Activated T-cell treated with anti-CD3 and anti-CD28 coated beads for 48 hours (primary cell): ENCODE results near the gene KATNB1.
"Not testable (repeated sequence)": the region's sequence is repeated elsewhere in the genome, so short reads cannot be mapped to it uniquely, and the experiment has no call there.

ENCODE experiments used
- DNase-seq: peaks from one replicate; pipeline ENCODE4 v3.0.0-alpha.2; 2020; ENCODE audit warnings: low read depth

Gene KATNB1

DNA sequence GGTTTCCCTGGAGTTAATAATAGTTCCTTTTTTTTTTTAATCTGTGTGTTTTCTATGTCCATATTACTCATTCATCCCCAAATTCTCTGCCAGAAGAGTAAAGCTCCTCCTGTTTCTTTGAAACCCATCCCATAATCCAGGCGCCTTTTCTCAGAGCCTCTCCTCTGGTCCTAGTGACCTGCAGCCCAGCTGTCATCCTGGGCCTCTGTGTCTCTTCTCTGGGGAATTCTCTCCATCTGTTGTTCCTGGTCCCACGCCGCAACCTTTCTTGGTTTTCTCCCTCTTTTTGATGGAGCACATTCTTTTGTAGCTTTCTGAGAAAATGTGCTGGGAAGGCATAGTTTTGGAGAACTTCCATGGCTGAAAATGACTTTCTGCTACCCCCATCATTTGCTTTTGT is 10.2 kb downstream of the KATNB1 start:
- no peak for DNase-seq

DNA sequence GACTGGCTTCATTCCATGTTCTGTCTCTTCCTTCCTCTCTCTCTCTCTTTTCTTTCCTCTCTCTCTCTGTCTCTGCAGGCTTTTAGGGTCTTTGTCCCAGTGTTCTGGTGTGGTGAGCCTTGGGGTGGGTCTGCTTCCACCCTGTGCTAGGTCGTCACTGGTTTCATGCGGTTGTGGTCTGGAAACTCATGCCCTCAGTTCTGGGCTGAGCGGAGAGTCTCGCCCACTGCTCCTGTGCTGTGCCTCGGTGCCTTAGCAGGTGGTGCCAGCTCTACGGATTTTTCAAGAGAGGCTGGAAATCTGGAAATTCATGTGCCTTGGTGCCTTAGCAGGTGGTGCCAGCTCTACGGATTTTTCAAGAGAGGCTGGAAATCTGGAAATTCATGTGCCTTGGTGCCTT is 10.7 kb downstream of the KATNB1 start:
- DNase-seq = not testable (repeated sequence)

DNA sequence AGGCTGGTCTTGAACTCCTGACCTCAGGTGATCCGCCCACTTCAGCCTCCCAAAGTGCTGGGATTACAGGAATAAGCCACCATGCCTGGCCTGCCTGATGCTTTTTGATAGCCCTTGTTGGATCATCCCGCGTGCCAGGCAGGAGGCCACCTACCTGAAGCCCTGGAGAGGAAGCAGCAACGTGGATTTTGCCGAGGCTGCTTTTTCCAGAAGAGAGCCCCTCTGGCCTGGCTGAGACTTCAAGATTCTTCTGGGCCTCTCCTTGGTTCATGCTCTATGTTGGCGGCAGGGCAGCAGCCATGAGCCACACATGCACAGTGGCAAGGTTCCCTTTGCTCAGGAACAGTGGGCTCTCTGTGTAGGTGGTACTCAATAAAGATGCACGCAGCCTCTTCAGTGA is 11.5 kb downstream of the KATNB1 start:
- no peak for DNase-seq

DNA sequence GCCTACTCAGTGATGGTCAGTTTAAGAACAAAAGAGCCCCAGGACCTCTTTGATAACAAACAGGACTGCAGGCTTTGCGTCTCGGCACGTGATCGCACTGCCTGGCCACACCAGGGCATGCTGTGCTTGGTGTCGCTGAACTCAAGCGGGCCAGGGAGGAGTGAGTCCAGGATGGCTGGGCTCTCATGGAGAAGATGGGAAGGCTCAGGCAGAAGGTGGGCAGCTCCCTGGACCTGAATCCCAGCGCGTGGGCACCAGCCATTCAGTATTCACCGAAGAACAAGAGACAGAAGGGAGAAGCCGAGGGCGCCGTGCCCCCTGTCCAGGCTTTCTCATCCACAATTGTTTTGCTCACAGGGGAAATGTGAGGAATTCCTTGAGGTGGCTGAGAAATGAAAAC is 11.9 kb downstream of the KATNB1 start:
- DNase-seq = no peak

DNA sequence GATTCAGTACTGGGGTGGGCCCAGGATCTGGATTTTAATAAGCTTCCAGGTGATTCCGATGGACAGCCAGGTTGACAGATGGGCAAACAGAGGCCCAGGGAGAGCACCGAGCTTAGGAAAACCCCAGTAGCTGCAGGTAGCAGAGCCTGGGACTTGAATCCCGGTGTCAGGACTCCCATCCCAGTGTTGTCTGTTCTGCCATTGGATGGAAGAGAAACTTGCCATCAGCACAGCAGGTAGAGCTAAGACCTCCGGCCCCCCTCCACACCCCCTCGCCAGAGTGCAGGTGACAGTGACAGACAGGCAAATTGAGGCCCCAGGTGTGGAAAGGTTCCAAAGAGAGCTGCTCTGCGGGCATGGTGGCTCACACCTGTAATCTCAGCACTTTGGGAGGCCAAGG is 12.4 kb downstream of the KATNB1 start:
- no peak for DNase-seq

DNA sequence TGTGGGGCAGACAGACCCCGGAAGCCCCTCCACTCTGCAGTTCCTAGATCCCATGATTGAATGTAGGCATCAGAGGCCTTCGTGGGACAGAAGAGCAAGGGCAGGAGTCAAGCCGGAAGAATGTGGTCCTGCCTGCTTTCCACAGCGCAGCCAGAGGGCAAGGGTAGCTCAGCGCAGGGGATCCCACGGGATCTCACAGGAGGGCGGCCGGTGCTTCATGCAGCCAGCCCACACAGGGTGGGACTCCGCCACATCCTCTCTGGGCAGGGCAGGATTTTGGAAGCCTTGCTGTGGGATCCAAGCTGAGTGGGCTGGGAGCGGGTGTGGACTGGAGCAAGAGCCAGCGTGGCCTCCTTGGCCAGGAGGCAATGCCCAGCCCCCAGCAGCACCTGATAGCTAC is 13.0 kb downstream of the KATNB1 start:
- no peak for DNase-seq

DNA sequence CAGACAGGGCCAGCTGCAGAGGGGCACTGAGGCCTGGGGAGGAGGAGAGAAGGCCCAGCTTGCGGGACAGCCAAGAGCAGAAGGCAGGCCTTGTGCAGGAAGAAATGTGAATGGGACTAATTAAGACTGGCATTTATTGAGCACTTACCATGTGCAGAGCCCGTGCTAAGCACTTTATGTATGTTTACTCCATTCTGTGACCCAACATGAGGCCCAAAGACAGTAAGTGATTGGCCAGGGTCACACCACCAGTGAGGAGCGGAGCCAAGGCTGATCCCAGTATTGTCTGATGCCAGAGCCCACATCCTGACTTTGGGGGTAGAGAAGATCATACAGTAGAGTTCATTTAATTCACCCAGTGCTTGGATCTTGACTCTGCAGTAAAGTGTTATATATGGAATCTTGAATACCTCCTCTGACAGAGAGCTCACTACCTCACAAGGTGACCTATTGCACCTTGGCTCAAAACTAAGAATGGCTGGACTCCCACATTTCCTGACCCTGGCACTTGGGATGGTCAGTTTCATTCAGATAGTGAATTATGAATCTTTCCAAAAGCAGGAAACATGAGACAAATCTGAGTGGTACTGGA is 13.6 kb downstream of the KATNB1 start:
- DNase-seq = no peak

DNA sequence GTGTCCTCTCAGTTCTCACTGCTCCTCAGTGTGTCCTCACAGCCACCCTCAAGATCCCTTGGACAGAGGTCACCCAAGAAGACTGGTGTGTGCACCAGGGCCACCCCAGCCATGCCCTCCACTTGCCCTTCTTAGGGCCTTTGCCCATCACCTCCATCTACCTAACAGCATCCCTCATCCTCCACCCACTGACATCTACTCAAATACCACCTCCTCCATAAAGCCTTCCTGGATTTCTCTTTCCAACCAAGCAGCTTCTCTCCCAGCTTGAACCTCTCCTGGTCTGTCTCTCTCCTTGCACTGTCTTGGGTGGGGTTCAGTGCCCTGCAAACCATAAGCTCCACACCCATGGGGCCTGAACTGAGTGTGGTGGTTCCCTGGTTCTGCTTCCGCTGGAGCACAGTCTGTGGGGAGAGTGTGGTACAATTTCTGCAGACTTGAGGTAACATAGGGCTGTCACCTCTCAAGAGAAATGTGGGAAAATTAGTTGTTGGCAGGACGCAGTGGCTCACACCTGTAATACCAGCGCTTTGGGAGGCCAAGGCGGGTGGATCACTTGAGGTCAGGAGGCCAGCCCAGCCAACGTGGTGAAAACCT is 14.4 kb downstream of the KATNB1 start:
- no peak for DNase-seq

DNA sequence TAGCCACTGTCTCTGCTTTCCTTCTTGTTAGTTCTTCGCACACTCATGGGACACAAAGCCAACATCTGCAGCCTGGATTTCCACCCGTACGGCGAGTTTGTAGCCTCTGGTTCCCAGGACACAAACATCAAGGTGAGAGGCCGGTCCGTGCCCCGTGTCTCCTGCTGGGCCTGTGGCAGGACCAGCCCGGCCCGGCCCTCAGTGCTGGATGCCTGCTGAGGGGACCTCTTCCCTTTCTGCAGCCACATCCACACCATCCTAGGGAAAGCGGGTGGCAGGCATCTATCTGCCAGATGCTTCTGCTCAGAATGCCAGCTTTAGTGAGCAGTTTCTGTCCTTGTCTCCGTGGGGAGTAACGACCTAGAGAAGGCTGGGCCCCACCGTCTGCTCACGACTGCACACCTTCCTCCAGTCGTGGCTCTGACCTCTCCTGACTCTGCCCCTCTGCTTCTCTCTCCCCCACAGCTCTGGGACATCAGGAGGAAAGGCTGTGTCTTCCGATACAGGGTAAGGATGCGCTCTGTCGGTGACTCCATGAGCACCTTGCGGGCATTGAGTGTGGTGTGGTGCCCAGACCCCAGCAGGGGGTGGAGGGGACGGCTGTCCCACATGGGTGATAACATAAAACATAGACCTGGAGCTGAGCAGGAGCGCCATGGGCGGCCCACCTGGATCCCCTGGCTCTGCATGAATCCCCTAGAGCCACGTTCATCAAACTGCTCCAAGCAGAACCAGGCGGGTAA is 15.4 kb downstream of the KATNB1 start:
- no peak for DNase-seq

DNA sequence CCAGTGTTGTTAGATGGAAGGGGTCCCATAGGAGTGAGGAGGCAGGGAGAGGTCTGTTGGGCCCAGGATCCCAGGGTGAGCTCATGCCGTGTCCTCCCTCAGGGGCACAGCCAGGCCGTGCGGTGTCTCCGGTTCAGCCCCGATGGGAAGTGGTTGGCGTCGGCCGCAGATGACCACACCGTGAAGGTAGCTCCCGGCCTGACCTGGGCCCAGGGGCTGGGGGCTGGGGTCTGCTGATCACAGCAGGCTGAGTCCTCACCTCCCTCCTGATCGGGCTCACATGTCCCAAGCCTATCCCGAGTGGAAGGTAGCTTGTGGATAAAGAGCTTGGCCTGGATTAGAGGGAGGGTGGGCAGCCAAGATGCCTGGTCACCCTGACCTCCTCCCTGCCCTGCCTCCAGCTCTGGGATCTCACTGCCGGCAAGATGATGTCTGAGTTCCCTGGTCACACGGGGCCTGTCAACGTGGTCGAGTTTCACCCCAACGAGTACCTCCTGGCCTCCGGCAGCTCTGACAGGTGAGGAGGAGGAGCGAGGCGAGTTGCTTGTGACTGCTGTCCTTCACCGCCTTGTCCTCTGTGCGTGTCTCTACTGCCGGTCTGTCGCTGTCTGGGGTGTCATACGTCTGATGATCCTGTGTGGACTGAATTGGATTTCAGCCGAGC is 16.1 kb downstream of the KATNB1 start:
- no peak for DNase-seq

DNA sequence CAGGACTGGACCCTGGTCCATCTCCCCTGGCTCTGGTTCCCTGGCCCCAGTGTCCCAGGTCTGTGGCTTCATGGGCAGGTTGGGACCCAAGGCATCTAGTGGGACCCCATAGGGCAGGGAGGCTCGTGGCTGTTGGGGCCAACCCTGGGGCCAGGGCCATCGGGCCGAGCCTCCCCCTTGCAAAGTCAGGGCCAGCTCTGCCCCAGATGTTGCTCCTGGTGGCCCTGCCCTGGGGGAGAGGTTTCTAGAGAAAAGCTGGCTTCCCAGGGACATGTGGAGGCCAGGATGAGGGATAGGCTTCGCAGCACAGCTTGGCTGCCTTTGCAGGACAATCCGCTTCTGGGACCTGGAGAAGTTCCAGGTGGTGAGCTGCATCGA is 16.6 kb downstream of the KATNB1 start:
- no peak for DNase-seq

DNA sequence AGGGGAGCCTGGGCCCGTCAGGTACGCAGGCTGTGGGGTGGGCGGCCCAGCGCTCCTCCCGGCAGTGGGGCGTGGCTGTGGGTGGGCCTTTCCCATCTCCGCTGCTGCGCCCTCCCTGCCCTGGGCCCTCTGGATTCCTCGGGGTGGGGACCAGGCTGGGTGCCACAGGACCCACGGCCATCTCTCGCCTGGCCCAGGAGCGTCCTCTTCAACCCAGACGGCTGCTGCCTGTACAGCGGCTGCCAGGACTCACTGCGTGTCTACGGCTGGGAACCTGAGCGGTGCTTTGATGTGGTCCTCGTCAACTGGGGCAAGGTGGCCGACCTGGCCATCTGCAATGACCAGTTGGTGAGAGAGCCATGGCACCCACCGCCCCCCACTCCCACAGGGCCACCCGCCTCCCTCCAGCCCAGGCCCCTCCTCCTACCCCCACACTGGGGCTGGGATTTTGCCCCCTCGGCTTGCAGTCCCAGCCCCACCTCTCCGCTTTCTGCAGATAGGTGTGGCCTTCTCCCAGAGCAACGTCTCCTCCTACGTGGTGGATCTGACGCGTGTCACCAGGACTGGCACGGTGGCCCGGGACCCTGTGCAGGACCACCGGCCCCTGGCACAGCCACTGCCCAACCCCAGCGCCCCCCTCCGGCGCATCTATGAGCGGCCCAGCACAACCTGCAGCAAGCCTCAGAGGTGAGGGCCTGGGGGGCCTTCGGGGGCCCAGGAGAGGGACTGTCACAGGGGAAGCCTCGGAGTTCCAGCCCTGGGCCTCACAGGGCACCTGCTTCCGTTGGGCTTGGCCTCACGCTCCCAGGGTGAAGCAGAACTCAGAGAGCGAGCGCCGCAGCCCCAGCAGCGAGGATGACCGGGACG is 17.2 kb downstream of the KATNB1 start:
- DNase-seq = no peak

DNA sequence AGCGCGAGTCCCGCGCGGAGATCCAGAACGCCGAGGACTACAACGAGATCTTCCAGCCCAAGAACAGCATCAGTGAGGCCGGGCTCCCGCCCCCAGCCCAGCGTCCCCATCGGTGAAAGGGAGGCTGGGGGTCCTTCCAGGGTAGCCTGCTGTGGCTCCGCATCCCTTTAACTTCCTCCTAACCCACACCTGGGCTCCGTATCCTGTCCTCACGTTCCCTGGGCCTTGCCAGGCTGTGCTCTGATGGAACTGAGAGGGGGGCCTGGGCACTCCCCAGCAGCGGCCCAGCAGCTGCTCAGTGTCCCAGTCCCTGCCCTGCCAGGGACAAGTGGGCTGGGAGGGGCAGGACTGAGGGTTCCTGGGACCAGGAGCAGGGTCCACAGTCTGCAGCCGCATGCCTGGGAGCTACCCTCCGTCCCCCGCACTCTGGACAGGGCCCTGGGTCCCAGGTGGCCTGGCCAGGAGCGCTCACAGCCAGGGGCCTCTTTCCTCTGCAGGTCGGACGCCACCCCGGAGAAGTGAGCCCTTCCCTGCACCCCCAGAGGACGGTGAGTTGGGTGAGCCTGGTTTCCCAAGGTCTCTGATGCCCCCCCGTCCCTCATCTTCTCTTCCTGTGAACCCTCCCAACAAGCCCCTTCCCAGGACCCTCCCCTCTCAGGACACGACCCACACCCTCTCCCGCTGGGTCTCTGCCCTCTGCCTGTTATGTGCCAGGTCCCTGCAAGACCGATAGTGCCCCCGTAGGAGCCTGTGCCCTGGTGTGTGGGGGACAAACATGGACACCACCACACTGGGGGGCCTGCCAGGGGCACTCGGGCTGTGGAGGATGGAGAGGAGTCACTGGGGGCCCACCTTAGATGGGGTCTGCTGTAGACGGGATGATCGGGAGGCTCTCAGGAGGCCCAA is 18.1 kb downstream of the KATNB1 start:
- no peak for DNase-seq

DNA sequence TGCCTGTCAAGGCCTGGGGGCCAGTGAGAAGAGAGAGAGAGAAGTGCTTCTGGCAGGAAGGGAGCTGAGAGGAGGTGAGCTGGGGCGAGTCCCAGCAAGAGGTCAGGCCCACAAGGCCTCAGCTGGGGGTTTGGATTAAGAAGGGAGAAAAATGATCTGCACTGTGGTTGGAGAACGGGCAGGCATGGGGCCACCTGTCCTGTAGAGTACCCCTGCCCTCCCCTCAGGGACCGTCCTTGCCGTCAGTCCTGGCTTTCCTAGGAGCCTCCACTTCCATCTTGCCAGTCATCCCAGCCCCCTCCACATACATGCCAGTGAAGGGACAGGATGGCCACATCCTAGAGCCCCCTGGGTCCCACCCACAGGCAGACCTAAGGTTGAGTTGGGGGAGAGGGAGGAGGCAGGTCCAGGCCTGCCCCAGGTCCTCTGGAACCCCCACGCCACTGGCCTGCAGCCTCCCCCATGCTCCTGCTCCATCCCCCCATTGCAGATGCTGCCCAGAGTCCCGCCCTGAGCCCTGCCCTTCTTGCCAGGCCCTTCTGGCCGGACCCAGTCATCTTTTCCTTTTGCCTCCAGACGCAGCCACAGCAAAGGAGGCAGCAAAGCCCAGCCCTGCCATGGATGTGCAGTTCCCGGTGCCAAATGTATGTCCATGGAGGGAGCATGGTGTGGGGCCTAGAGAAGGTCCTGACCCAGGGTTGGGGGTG is 18.9 kb downstream of the KATNB1 start:
- DNase-seq = no peak

DNA sequence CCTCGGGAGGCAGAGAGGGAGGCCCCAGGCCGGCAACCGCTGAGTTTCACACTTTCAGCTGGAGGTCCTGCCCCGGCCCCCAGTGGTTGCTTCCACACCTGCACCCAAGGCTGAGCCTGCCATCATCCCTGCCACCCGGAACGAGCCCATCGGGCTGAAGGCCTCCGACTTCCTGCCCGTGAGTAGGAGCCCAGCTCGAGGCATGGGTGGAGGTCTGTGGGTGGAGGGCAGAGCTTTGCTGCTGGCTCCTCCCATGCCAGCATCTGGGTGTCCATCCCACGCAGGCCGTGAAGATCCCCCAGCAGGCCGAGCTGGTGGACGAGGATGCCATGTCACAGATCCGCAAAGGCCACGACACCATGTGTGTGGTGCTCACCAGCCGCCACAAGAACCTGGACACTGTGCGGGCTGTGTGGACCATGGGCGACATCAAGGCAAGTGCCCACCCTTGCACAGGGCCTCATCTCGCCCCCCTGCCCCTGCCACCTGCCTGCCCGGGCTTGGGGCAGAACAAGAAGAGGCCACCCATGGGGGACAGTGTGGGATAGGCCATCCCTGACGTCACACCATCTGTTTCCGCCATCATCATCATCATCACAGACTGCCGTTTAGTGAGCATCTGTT is 19.6 kb downstream of the KATNB1 start:
- no peak for DNase-seq

DNA sequence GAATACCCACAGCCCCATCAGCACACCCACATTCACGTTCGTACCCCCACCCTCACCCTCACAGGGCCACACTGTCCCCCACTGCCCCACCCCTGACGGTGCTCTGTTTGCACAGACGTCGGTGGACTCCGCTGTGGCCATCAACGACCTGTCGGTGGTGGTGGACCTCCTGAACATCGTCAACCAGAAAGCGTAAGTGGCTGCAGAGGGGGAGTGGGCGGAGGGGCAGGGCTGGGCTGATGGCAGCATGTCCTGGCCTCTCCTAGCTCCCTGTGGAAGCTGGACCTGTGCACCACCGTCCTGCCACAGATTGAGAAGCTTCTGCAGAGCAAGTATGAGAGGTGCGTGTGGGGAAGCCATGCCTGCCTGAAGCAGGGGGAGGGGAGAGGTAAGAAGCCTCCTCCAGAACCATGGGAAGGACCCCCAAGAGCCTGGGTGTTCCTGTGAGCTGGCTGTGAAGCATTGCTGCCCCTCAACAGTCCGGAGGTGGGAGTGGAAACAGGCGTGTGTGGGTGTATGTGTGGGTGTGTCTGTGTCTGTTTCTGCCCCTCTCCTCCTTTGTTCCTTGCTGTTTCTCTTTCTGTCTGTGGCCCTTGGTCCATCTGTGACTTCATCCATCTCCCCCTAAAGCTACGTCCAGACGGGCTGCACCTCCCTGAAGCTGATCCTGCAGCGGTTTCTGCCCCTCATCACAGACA is 20.3 kb downstream of the KATNB1 start:
- no peak for DNase-seq

DNA sequence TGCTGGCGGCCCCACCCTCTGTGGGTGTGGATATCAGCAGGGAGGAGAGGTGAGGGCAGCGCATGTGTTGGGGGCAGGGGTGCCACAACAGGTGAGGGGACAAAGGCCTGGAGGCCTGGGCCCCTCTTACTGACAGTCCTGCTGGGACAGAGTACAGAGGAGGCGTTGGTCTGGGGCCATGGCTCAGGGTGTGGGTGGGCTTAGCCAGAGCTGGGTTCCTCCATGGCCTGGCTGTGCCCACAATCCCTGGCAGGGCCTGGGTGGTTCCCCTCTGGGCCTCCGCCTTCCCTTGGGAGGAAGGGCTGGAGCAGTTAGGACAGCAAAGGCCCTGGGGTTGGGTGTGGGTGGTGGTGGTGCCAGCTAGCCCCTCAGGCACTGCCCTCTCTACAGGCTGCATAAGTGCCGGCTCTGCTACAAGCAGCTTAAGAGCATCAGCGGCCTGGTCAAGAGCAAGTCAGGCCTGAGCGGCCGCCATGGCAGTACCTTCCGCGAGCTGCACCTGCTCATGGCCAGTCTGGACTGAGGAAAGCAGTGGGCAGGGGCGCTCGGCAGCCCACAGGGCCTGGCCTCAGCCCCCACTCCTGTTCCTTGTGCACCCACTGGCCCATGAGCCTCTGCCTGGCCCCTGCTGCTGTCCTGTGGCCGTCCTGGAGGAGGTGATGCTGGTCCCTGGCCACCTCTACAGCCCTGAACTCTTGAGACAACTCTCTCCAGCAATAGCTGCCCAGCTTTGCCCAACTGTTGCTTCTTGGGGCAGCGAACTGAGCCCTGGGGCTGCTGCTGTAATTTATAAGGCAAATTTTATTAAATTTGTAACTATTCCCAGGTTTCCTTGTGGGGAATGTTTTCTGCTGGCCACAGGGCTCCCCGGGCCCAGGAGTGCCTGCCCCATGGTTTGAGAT is 21.1 kb downstream of the KATNB1 start:
- DNase-seq = no peak

DNA sequence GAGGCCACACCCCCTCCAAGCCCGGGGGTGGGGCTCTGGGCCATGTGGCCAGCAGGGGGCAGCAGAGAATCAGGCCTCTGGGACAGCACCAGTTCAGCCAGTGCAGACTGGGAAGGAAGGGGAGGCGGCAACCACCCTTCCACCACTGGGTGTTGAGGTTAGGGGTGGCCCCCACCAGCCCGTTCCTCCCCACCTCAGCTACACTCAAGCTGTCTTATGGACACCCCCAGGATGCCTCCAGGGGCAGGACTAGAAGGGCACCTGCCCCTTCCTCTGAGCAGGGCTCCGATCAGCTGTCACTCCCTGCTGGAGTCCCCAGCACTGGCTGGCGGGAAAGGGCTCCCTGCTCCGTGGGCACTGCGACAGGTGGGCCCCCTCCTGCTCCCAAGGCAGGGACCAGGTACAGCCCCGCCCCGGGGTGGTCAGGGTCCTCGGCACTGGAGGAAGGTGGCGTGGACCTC is 21.8 kb downstream of the KATNB1 start:
- peak; percentile 83 for DNase-seq
